Measurements from ENCODE around the gene PARD3. TPM values are rescaled to one million over a fixed set of nuclear protein-coding genes. Genes with fewer than 3 reads are reported as not detected.
A peak's percentile ranks its signal among the peaks of the same experiment; 100 is the strongest.

PARD3 gene
- total RNA-seq, 1 experiment from 2014 or later, result 57.4 TPM

DNA sequence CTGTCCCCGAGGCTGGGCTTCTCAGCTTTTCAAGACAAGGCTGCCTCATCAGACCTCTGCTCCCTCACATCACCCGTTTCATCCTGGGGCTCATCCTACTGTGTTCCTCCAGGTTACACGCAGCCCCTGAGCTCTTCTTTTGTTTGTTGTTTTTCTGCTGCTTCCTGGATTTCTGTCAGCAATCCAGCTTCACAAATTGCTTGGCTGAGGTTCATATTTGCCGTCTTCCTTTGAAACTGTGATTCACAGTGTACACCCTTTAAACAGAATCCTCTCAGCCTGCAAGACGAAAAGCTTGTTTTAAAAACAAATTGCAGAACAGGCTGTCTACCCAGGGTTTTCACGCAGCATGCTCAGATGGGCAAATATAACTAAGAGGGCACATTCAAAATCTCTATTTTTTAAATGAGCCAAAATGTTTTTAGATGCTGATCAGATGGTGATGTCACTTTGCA is 39.1 kb upstream of the PARD3 start:
- peaks cover 6% of the 10 kb centered on the region; the same call in 1 of the 2 replicates for H3K4me1 ChIP-seq (replicated peaks; ENCODE audit: insufficient read depth)
- H3K9me2 ChIP-seq (ENCODE audit: insufficient read depth), result no peaks in the 10 kb centered on the region
- H3K79me2 ChIP-seq (ENCODE audit: low read depth), result no peaks in the 10 kb centered on the region
- intact Hi-C loops (cut with micrococcal nuclease; ENCODE audit: unreplicated experiment), result no loop called here
- no peaks in the 10 kb centered on the region for H3F3A ChIP-seq (ENCODE audit: insufficient read depth, low read depth)
- POLR2A ChIA-PET (ENCODE audit: unreplicated experiment), result interaction anchor here (0.6 kb wide), 1 partner anchor 144 kb away, joined by 4 read pairs; no protein-coding TSS in a partner anchor
- H3K27ac ChIP-seq, result no peak overlapping the region
- DNase-seq, result peak; percentile 9 to 41
- H3K27me3 ChIP-seq (ENCODE audit: insufficient read depth, low read depth), result no peaks in the 10 kb centered on the region
- CTCF ChIA-PET, result interaction anchor here (0.5 kb wide), 1 partner anchor 138 kb away, joined by 3 read pairs; no protein-coding TSS in a partner anchor
- H3K4me3 ChIP-seq, result no peak overlapping the region
- H3K9me3 ChIP-seq (ENCODE audit: insufficient read depth, low read depth), result no peaks in the 10 kb centered on the region
- no peaks in the 10 kb centered on the region for H3K36me3 ChIP-seq (ENCODE audit: low read depth)
- TF ChIP-seq EZH2 (IDR thresholded peaks at IDR 0.05; ENCODE audit: low read depth), result no peak
- H2AFZ ChIP-seq, result peak overlapping the region; percentile 68; the same call in 1 of the 2 replicates
- no TSS peak for BruUV-seq (replicated peaks)
- H4K20me1 ChIP-seq (ENCODE audit: insufficient read depth), result no peaks in the 10 kb centered on the region
- H3K4me2 ChIP-seq, result peak overlapping the region; percentile 58

DNA sequence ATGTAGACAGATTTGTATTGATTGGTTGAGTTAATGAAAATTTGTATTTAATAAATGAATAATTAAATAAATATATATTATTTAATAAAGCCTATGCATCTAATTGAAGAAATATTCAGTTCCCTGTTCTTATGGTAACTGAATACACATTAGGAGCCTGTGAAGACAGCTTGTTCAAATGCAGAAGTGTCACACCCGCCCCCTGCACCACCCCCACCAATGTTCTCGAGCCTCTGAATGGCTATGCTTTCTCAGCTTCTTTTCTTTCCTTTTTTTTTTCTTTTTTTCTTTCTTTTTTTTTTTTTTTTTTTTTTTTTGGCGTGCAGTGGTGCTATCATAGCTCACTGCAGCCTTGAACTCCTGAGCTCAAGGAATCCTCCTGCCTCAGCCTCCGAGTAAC is 38.3 kb upstream of the PARD3 start:
- POLR2A ChIA-PET (ENCODE audit: unreplicated experiment), result no interaction called here
- DNase-seq, result no peak
- H3K9me3 ChIP-seq (ENCODE audit: insufficient read depth, low read depth), result no peaks in the 10 kb centered on the region
- peaks cover 6% of the 10 kb centered on the region; the same call in 1 of the 2 replicates for H3K4me1 ChIP-seq (replicated peaks; ENCODE audit: insufficient read depth)
- no peaks in the 10 kb centered on the region for H4K20me1 ChIP-seq (ENCODE audit: insufficient read depth)
- H3K27ac ChIP-seq, result no peak overlapping the region
- no peaks in the 10 kb centered on the region for H3K27me3 ChIP-seq (ENCODE audit: insufficient read depth, low read depth)
- no peak overlapping the region for H3K4me3 ChIP-seq
- no peak overlapping the region for H2AFZ ChIP-seq
- no peaks in the 10 kb centered on the region for H3F3A ChIP-seq (ENCODE audit: insufficient read depth, low read depth)
- no peaks in the 10 kb centered on the region for H3K9me2 ChIP-seq (ENCODE audit: insufficient read depth)
- TF ChIP-seq, protein P1, sequence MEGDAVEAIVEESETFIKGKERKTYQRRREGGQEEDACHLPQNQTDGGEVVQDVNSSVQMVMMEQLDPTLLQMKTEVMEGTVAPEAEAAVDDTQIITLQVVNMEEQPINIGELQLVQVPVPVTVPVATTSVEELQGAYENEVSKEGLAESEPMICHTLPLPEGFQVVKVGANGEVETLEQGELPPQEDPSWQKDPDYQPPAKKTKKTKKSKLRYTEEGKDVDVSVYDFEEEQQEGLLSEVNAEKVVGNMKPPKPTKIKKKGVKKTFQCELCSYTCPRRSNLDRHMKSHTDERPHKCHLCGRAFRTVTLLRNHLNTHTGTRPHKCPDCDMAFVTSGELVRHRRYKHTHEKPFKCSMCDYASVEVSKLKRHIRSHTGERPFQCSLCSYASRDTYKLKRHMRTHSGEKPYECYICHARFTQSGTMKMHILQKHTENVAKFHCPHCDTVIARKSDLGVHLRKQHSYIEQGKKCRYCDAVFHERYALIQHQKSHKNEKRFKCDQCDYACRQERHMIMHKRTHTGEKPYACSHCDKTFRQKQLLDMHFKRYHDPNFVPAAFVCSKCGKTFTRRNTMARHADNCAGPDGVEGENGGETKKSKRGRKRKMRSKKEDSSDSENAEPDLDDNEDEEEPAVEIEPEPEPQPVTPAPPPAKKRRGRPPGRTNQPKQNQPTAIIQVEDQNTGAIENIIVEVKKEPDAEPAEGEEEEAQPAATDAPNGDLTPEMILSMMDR (conservative IDR thresholded peaks at IDR 0.05), result no peak
- no peak for TF ChIP-seq EZH2 (IDR thresholded peaks at IDR 0.05; ENCODE audit: low read depth)
- intact Hi-C loops (cut with micrococcal nuclease; ENCODE audit: unreplicated experiment), result no loop called here
- CTCF ChIA-PET, result no interaction called here
- no peaks in the 10 kb centered on the region for H3K79me2 ChIP-seq (ENCODE audit: low read depth)
- no peaks in the 10 kb centered on the region for H3K36me3 ChIP-seq (ENCODE audit: low read depth)
- no TSS peak for BruUV-seq (replicated peaks)
- no peak overlapping the region for H3K4me2 ChIP-seq

DNA sequence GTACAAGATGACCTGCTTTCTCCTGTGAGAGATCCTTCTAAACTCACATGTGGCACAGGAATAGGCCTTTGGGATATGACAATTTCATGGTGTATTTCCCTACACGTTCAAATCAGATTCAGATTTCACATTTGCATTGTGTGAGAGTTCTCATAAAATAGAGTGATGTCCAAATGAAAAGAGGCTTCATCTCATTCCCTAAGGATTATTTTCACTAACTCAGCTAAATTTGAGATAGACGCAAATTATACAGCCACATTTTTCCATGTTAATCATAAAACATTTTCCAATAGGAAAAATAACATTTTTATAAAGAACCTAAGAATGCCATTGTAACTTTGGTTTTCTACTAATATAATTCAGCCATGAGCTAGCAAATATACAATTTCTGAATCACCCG is 35.5 kb upstream of the PARD3 start:
- Histone ChIP-seq H3K4me2 (no peak overlapping the region), H3K27me3 (ENCODE audit: insufficient read depth, low read depth) (no peaks in the 10 kb centered on the region), H3K9me2 (ENCODE audit: insufficient read depth) (no peaks in the 10 kb centered on the region), H2AFZ (no peak overlapping the region), H3K9me3 (ENCODE audit: insufficient read depth, low read depth) (no peaks in the 10 kb centered on the region), H4K20me1 (ENCODE audit: insufficient read depth) (no peaks in the 10 kb centered on the region), H3K4me1 (replicated peaks; ENCODE audit: insufficient read depth) (peaks cover 6% of the 10 kb centered on the region; the same call in 1 of the 2 replicates), H3K79me2 (ENCODE audit: low read depth) (no peaks in the 10 kb centered on the region), H3K4me3 (no peak overlapping the region), H3K27ac (no peak overlapping the region), H3F3A (ENCODE audit: insufficient read depth, low read depth) (no peaks in the 10 kb centered on the region), H3K36me3 (ENCODE audit: low read depth) (no peaks in the 10 kb centered on the region)
- no peak for DNase-seq
- CTCF ChIA-PET, result no interaction called here
- TF ChIP-seq EZH2 (IDR thresholded peaks at IDR 0.05; ENCODE audit: low read depth), result no peak
- TF ChIP-seq, protein P1 (conservative IDR thresholded peaks at IDR 0.05), result no peak
- intact Hi-C loops (cut with micrococcal nuclease; ENCODE audit: unreplicated experiment), result no loop called here
- no TSS peak for BruUV-seq (replicated peaks)
- POLR2A ChIA-PET (ENCODE audit: unreplicated experiment), result interaction anchor here (0.8 kb wide), 1 partner anchor 82 kb away, joined by 3 read pairs; no protein-coding TSS in a partner anchor

DNA sequence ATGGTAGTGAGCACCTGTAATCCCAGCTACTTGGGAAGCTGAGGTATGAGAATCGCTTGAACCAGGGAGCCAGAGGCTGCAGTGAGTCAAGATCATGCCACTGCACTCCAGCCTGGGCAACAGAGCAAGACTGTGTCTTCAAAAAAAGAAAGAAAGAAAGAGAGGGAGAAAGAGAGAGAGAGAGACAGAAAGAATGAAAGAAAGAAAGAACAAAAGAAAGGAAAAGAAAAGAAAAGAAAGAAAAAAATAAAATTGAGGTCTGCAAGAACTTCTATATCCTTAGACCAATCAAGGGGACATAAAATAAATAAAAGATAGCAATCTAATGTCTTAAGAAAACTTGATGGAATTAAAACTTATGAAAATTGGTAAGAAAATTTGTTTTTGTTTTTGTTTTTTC is 34.9 kb upstream of the PARD3 start:
- Histone ChIP-seq H4K20me1 (ENCODE audit: insufficient read depth) (no peaks in the 10 kb centered on the region), H3K36me3 (ENCODE audit: low read depth) (no peaks in the 10 kb centered on the region), H3F3A (ENCODE audit: insufficient read depth, low read depth) (no peaks in the 10 kb centered on the region), H2AFZ (no peak overlapping the region), H3K9me2 (ENCODE audit: insufficient read depth) (no peaks in the 10 kb centered on the region), H3K4me1 (replicated peaks; ENCODE audit: insufficient read depth) (peaks cover 6% of the 10 kb centered on the region; the same call in 1 of the 2 replicates), H3K9me3 (ENCODE audit: insufficient read depth, low read depth) (no peaks in the 10 kb centered on the region), H3K27me3 (ENCODE audit: insufficient read depth, low read depth) (no peaks in the 10 kb centered on the region), H3K79me2 (ENCODE audit: low read depth) (no peaks in the 10 kb centered on the region), H3K4me2 (no peak overlapping the region), H3K4me3 (no peak overlapping the region), H3K27ac (no peak overlapping the region)
- BruUV-seq (replicated peaks), result no TSS peak
- CTCF ChIA-PET, result no interaction called here
- intact Hi-C loops (cut with micrococcal nuclease; ENCODE audit: unreplicated experiment), result no loop called here
- DNase-seq, result no peak
- TF ChIP-seq, protein P1 (conservative IDR thresholded peaks at IDR 0.05), result no peak
- no peak for TF ChIP-seq EZH2 (IDR thresholded peaks at IDR 0.05; ENCODE audit: low read depth)
- POLR2A ChIA-PET (ENCODE audit: unreplicated experiment), result no interaction called here
